Ishikawa (cell line): ENCODE results near the gene RAB11FIP4.
A peak's percentile ranks its signal among the peaks of the same experiment; 100 is the strongest.

Source experiments
- CEBPB ChIP-seq: IDR thresholded peaks from 2 replicates; pipeline ENCODE4 v1.6.1; 2012
- CREB1 ChIP-seq: IDR thresholded peaks from 2 replicates; pipeline ENCODE4 v1.6.1; 2012; ENCODE audit warnings: low read depth
- EGR1 ChIP-seq: IDR thresholded peaks from 2 replicates; pipeline ENCODE4 v1.6.1; 2012
- EP300 ChIP-seq: IDR thresholded peaks from 2 replicates; pipeline ENCODE4 v1.6.1; 2012; ENCODE audit warnings: borderline replicate concordance
- FOXM1 ChIP-seq: IDR thresholded peaks from 2 replicates; pipeline ENCODE4 v1.6.1; 2012; ENCODE audit warnings: low read depth, borderline replicate concordance
- NFIC ChIP-seq: IDR thresholded peaks from 2 replicates; pipeline ENCODE4 v1.6.1; 2012
- RAD21 ChIP-seq: IDR thresholded peaks from 2 replicates; pipeline ENCODE4 v1.6.1; 2012; ENCODE audit warnings: low read depth
- TAF1 ChIP-seq: IDR thresholded peaks from 2 replicates; pipeline ENCODE4 v1.6.1; 2012; ENCODE audit warnings: low read depth, mild to moderate bottlenecking
- TCF12 ChIP-seq: IDR thresholded peaks from 2 replicates; pipeline ENCODE4 v1.6.1; 2012; ENCODE audit warnings: low read depth
- TEAD4 ChIP-seq: IDR thresholded peaks from 2 replicates; pipeline ENCODE4 v1.6.1; 2012
- YY1 ChIP-seq: IDR thresholded peaks from 2 replicates; pipeline ENCODE4 v1.6.1; 2012; ENCODE audit warnings: low read depth
- ZBTB7A ChIP-seq: IDR thresholded peaks from 2 replicates; pipeline ENCODE4 v1.6.1; 2012; ENCODE audit warnings: low read depth
- TF ChIP-seq, protein P1 (sequence below): IDR thresholded peaks from 2 replicates; pipeline ENCODE4 v1.6.1; 2012
- TF ChIP-seq, protein P2 (sequence below): IDR thresholded peaks from 2 replicates; pipeline ENCODE4 v1.6.1; 2012
- TF ChIP-seq, protein P3 (sequence below): IDR thresholded peaks from 2 replicates; pipeline ENCODE4 v1.6.1; 2012; ENCODE audit warnings: low read depth, mild to moderate bottlenecking

The RAB11FIP4 gene

DNA sequence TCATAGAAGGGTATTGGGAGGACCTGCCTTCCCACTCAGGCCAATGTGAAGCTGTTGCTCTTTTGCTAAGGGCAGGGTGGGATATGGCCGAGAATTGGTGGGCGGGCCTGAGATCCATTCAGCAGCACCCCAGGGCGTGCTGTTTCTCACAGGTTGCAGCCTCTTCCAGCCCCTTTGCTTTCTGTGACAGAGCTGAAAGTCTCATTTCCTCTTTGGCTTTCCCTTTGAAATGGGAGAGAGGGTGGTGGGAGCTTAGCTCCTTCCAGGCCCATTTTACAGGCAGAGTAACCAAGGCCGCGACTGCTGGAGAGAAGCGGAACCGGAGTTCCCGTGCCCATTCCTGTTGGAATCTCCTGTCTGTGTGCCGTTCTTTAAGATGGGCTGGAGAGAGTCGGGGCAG is 183.0 kb downstream of the RAB11FIP4 start:
- TF ChIP-seq TCF12 (no peak), NFIC (no peak), EGR1 (no peak), FOXM1 (no peak), CEBPB (no peak), CREB1 (no peak), TEAD4 (no peak), TAF1 (no peak), EP300 (no peak), ZBTB7A (no peak), RAD21 (no peak), YY1 (no peak)
- TF ChIP-seq, protein P1, sequence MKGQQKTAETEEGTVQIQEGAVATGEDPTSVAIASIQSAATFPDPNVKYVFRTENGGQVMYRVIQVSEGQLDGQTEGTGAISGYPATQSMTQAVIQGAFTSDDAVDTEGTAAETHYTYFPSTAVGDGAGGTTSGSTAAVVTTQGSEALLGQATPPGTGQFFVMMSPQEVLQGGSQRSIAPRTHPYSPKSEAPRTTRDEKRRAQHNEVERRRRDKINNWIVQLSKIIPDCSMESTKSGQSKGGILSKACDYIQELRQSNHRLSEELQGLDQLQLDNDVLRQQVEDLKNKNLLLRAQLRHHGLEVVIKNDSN: no peak
- TF ChIP-seq, protein P2, sequence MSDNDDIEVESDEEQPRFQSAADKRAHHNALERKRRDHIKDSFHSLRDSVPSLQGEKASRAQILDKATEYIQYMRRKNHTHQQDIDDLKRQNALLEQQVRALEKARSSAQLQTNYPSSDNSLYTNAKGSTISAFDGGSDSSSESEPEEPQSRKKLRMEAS: no peak
- TF ChIP-seq, protein P3, sequence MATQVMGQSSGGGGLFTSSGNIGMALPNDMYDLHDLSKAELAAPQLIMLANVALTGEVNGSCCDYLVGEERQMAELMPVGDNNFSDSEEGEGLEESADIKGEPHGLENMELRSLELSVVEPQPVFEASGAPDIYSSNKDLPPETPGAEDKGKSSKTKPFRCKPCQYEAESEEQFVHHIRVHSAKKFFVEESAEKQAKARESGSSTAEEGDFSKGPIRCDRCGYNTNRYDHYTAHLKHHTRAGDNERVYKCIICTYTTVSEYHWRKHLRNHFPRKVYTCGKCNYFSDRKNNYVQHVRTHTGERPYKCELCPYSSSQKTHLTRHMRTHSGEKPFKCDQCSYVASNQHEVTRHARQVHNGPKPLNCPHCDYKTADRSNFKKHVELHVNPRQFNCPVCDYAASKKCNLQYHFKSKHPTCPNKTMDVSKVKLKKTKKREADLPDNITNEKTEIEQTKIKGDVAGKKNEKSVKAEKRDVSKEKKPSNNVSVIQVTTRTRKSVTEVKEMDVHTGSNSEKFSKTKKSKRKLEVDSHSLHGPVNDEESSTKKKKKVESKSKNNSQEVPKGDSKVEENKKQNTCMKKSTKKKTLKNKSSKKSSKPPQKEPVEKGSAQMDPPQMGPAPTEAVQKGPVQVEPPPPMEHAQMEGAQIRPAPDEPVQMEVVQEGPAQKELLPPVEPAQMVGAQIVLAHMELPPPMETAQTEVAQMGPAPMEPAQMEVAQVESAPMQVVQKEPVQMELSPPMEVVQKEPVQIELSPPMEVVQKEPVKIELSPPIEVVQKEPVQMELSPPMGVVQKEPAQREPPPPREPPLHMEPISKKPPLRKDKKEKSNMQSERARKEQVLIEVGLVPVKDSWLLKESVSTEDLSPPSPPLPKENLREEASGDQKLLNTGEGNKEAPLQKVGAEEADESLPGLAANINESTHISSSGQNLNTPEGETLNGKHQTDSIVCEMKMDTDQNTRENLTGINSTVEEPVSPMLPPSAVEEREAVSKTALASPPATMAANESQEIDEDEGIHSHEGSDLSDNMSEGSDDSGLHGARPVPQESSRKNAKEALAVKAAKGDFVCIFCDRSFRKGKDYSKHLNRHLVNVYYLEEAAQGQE: no peak

DNA sequence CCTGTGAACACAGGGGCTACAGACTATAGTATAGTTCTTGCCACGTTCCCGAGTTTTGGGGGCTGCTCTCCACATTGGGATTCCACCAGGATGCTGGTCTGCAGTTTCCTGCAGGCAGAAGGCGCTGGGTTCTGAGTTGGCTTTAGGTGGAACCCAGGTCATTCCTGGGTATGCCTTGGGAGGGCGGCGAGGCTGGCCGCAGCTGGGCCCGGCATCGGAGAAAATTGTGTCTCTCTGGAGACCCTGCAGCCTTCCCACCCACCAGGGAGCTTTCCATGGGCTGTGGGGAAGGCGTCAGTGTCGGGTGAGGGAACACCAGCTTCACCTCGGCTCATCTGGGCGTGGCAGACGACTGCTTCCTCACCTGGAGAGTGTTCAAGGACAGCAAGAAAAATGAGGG is 183.6 kb downstream of the RAB11FIP4 start:
- TF ChIP-seq FOXM1 (no peak), EP300 (no peak), TEAD4 (no peak), TAF1 (no peak), ZBTB7A (no peak), CREB1 (no peak)
- TF ChIP-seq, protein P1: no peak
- TF ChIP-seq, protein P2: no peak

DNA sequence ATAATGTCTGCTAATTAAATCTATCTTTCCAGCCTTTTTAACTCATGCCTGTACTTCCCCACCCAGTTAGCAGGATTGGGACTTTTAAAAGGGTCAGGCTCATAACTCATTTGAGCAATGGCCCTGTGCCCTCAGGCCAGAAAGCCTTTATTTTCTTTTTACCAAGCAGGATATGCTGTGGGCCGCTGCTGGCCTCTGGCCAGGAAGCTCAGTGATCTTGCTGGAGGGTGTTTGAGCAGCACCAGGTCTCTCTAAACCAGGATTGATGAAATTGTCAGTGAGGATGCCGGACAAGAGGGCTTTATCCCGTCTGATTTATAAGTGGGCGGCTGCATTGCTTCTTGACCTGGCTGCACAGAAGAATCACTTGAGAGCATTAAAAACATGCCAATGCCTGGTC is 187.8 kb downstream of the RAB11FIP4 start:
- TF ChIP-seq NFIC: 0 out of 2 replicates have a peak, but pooled peaks have one; percentile 32
- TF ChIP-seq ZBTB7A: no peak

DNA sequence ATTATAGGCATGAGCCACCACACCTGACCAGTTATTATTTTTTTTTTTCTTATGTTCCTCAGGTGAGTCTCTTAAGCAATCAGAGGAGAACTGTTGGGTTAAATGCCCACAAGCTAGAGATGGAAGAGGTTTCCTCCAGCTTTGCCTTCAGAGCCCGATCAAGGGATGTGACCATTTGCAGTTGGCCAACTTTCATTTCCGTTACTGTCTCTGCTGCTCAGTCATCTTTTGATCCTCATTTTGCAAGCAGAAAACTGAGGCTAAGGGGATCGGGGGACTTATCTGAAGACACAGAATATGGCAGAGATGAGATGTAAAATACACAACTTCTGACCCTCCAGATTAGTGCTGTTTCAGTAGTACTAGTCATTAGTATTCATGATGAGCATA is 188.8 kb downstream of the RAB11FIP4 start:
- TF ChIP-seq, protein P2: no peak
- TF ChIP-seq TAF1 (no peak), TEAD4 (no peak), RAD21 (no peak), TCF12 (no peak), CREB1 (no peak), EP300 (no peak), ZBTB7A (no peak), CEBPB (no peak), NFIC (no peak), YY1 (no peak), FOXM1 (no peak), EGR1 (no peak)
- TF ChIP-seq, protein P3: no peak
- TF ChIP-seq, protein P1: no peak

DNA sequence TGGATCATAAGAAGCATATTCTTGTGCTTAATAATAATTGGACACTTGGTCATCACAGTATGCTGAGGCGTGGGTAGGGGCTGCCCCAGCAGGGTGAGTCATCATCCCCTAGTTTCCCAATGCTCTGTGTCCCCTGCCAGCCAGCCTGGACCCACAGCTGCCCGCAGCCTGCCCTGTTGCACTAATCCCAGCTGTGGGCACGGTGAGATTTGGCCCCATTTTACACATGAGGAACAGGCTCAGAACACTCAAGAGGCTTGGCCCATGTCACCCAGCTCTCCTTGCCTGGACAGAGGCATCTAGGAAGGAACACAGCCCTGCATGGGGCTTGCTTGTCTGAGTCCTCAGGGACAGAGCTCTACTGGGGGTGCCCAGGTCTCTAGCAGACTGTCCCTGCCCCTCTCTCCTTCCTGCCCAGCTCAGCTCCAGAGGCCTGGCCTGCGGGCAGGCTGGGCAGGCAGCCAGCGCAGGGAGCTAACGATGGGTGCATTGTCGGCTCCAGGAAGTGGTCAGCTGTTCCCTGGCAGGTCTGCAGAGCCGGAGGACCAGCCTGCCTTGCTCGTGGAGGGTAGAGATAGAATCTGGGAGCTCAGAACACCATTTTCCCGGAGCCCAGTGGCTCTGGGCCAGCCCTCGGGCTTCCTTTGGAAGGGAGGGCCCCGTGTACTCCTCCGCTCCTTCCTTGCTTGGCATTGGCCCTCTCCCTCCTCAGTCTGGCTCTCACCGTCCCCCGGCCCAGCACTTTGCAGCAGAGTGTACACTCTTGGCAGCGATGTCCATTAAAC is 189.4 kb downstream of the RAB11FIP4 start:
- no peak for TF ChIP-seq CEBPB
- TF ChIP-seq EGR1: no peak
- 0 out of 2 replicates have a peak, but pooled peaks have one; percentile 5 for TF ChIP-seq RAD21
- no peak for TF ChIP-seq ZBTB7A
- TF ChIP-seq TAF1: no peak
- TF ChIP-seq, protein P2: no peak
- TF ChIP-seq CREB1: no peak
- TF ChIP-seq FOXM1: no peak
- peak; percentile 70; the same call in 1 of the 2 replicates for TF ChIP-seq NFIC
- no peak for TF ChIP-seq YY1
- no peak for TF ChIP-seq TEAD4
- TF ChIP-seq, protein P3: no peak
- TF ChIP-seq TCF12: 0 out of 2 replicates have a peak, but pooled peaks have one; percentile 27
- no peak for TF ChIP-seq EP300
- TF ChIP-seq, protein P1: 0 out of 2 replicates have a peak, but pooled peaks have one; percentile 40
